GM19468 (cell line): Measurements from ENCODE around the gene SMG1.
A peak's percentile ranks its signal among the peaks of the same experiment; 100 is the strongest.
"Not testable (repeated sequence)": the region's sequence is repeated elsewhere in the genome, so short reads cannot be mapped to it uniquely, and the experiment has no call there.

Source experiments
- ATAC-seq: cut with Tn5 transposase; IDR thresholded peaks from one replicate; pipeline ENCODE4 v1.9.1; 2021; ENCODE audit warnings: mild to moderate bottlenecking, moderate library complexity, moderate number of reproducible peaks; ENCODE audit not compliant: unreplicated experiment; ENCODE audit errors: extremely low read depth

Gene SMG1

DNA sequence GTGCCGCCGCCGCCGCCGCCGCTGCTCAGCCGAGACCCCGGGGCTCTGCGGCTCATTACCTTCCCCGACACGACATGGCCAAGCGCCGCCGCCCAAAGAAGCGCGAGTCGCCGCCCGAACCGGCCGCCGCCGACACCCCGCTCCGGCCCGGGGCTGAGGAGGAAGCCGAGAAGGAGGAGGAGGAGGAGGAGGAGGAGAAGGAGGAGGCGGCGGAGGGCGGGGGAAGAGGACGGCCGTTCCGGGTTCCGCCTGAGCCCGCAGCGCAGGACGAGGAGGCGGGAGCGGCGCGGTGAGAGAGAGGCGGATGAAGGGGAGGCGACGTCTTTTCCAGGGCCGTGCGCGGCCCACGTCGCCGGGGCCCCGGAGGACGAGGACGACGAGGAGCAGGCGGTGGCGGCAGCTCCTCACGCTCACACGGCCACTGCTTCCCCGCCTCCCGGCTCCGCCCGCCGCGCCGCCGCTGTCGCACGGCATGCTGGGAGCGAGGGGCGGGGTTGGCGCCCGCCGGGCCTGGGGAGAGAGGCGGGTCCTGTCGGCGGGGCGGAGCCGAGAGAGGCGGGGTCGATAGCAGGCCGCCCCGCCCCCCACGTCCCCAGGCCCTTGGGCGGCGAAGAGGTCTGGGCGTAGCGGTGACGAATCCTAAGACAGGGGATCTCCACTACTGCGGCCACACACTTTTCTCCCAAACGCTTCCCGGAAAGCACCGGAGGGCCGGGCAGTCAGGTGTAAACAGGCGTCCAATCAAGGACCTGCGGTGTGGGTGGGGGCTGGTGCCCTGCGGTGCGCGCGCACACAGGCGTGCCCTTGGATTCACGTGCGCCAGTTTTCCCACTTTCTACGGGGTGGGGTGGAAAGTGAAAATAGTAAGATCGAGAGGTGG, at the start of gene SMG1:
Gene SMG1, minus strand, starts transcription at position 423 of the 880 bp plus-strand sequence. Its CDS starts 367 bp downstream, at position 56.
- peak; percentile 84 for ATAC-seq

DNA sequence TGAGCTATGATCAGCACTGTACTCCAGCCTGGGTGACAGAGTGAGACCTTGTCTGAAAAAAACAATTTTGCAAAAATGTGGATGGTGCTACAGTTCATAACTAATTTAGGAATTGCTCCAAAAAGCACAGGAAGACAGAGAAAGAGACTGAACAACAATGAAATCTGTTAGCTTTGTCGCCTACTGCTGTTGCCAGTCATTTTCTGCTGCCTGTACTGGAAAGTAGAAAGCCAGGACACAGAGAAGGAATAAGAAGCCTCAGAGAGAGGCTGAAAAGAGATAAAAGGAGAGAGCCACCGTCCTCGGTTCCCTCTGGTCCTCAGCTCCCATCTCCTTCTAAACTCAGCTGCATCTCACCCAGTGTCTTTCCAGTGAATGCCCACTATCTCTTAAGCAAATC, 48.9 kb upstream of the SMG1 start:
- no peak for ATAC-seq

DNA sequence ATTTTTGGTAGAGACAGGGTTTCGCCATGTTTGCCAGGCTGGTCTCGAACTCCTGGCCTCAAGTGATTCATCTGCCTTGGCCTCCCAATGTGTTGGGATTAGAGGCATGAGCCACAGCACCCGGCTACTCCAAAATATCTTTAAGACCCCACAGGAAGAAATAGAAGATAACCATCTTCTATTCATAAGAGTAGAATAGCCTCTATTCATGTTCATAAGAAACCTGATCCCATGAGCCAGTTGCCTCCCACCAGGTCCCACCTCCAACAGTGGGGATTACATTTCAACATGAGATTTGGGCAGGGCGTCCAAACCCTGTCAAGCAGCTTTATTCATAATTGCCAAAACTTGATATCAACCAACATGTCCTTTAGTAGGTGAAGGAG, 43.6 kb upstream of the SMG1 start:
- no peak for ATAC-seq

DNA sequence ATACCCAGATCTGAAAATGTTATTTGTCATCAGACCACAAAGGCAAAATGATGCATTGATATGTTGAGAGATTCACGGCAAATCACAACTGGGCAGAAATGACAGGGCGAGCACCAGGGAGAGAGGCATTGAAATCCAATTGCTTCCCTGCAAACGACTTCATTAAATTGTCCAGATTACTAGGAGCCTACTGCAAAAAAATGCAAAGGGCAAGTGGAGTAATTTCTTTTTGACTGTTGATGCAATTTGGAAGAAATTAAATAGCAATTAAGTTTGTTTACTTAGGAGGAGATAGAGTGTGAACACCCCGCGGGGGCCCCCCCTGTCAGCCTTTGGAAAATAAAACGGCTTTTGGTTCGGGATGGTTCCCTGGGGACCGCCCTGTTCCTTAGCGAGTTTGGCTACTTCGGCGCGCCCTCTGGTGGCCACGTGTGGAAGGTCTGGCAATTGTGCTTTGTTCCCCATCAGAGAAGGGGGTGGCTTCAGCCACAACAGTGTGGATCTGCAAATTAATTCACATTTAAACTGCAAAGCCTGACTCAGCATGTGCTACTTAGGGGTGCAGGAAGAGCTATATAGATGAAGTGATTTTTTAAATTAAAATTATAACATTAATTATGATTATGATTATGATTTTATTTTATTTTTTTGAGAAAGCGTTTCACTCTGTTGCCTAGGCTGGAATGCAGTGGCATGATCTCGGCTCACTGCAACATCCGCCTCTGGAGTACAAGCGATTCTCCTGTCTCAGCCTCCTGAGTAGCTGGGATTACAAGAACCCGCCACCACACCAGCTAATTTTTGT, 43.0 kb upstream of the SMG1 start:
- ATAC-seq, result no peak

DNA sequence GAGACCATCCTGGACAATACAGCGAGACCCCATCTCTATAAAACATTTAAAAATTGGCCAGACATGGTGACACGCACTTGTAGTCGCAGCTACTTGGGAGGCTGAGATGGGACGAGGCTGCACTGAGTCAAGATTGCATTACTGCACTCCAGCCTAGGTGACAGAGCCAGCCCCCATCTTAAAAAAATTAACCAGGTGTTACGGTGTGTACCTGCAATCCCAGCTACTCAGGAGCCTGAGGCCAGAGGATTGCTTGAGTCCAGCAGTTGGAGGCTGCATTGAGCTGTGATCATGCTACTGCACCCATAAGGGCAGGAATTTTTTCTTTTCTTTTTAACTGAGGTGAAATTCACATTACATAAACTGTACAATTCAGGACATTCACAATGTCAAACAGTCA, 40.6 kb upstream of the SMG1 start:
- no peak for ATAC-seq

DNA sequence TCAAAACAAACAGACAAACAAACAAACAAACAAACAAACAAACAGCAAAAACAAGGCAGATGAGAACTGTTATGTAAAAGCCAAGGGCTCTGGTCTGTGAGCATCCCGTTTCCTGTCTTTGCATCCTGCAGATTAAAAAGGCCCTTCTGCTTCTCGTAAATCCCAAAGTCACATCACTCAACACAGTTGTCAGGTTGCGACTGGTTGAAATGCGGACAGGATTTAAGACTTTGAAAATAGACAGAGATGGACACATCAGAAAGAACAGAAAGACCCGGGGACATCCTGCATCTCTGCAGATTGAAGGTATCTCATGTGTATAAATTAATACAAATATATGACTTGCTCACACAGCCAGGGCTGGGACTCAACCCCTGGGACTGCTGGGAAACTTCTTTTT, 39.3 kb upstream of the SMG1 start:
- ATAC-seq, result no peak

DNA sequence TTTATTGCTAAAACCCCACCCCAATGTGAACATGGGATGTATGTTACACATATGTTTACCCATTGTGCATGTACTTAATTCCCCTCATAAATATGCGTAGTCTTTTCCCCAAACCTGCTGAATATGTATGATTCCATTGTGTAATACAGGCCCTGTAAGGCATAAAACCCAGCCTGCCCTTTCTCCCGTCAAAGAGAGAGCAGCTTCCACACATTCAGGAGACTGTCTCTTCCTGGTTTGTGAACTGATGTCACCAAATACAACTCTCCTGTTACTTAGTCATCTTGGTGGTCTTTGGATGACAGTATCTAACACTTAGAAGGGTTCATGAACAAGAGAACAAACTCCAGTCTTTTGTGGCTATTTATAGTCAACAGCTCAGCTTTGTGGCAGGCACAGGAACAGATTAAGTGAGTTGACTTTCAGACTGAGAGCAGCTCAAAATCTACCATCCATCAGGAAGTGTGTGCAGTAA, 32.9 kb upstream of the SMG1 start:
- no peak for ATAC-seq

DNA sequence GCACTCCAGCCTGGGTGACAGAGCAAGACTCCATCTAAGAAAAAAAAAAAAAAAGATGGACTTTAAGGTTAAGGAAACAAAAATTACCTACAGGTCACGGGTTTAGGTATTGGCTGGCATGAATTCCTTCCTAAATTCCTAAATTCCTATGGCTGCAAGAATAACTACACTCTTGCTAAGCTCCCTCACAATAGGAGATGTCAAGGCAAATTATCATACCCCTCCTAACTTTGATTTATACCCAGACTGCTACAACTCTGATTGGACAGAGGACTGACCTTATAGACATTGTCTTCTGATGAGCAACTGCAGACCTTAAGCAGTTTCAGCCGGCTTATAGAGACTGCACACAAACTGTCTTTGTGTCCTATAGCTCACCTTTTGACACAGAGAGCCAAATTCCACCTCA, 32.4 kb upstream of the SMG1 start:
- no peak for ATAC-seq

DNA sequence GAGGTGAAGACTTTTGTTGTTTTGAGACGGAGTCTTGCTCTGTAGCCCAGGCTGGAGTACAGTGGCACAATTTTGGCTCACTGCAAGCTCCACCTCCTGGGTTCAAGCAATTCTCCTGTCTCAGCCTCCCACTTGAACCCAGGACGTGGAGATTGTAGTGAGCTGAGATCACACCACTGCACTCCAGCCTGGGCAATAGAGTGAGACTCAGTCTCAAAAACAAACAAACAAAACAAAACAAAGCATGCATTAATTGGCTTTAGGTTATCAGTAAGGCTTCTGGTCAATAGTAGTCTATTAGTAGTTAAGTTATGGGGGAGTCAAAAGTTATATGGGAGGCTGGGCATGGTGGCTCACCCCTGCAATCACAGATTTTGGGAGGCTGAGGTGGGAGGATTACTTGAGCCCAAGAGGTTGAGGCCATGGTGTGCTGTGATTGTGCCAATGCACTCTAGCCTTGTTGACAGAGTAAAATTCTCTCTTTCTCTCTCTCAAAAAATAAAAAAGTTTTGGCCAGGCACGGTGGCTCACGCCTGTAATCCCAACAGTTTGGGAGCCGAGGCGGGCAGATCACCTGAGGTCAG, 30.5 kb upstream of the SMG1 start:
- ATAC-seq, result not testable (repeated sequence)

DNA sequence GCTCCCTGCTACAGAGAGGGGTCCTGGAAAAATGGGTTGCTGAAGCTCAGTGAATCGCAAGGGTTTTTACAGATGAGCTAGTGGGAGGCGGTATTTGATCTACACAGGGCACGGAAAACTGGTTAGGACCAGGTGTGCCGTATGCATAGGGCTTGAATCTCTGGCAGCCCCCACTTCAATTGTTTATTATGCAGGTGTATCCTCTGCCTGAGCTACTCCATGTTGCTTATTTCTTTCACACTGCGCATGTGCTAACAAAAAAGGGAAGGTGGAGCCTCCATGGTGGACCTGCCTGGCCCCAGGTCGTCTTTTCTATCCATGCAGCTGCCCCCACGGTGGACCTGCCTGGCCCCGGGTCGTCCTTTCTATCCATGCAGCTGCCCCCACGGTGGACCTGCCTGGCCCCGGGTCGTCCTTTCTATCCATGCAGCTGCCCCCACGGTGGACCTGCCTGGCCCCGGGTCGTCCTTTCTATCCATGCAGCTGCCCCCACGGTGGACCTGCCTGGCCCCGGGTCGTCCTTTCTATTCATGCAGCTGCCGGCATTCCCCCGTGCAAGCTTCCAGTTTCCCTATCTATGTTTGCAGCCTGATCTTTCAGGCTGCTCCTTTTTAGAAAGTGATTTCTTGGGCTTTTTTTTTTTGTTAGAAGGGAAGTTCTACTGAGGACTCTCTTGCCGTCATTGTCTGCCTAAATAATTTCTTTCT, 29.8 kb upstream of the SMG1 start:
- not testable (repeated sequence) for ATAC-seq

DNA sequence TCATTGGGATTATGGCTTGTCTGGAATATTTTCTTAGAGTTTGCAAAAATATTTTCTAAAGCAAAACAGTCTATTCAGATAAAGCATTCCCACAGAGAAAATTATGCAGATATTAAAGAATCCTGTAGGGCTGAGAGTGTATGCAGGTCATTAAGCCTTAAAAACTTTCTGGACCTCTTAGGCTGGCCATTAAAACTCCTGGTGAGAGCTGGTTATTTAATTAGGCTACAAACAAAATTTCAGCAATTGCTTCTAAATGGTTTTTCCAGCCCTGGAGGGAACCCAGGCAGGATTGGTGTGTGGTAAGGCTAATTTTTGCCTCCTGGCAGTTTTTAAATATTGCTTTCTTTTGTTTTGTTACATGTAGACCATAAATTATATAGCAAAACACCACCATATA, 27.3 kb upstream of the SMG1 start:
- ATAC-seq, result no peak

DNA sequence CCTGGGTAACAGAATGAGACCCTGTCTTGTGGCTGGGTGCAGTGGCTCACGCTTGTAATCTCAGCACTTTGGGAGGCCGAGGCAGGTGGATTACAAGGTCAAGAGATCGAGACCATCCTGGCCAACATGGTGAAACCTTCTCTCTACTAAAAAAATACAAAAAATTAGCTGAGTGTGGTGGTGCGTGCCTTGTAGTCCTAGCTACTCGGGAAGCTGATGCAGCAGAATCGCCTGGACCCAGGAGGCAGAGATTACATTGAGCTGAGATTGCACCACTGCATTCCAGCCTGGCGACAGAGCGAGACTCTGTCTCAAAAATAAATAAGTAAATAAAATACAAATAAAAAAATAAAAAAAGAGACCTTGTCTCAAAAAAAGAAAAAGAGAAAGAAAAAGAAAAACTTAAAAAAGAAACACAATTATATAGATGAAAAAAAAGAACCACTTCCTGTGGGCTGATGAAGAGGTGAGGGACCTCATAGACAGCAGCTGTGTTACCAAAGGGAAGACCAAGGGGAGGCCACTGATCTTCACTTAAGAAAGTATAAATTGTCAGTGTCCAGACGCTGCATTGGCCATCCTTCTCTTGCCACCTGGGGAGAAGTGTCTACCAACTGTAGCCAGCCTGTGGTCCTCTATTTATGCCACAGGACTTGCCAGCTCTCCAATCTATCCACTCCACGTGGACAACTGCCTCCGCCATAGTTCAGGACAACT, 24.4 kb upstream of the SMG1 start:
- ATAC-seq, result no peak

DNA sequence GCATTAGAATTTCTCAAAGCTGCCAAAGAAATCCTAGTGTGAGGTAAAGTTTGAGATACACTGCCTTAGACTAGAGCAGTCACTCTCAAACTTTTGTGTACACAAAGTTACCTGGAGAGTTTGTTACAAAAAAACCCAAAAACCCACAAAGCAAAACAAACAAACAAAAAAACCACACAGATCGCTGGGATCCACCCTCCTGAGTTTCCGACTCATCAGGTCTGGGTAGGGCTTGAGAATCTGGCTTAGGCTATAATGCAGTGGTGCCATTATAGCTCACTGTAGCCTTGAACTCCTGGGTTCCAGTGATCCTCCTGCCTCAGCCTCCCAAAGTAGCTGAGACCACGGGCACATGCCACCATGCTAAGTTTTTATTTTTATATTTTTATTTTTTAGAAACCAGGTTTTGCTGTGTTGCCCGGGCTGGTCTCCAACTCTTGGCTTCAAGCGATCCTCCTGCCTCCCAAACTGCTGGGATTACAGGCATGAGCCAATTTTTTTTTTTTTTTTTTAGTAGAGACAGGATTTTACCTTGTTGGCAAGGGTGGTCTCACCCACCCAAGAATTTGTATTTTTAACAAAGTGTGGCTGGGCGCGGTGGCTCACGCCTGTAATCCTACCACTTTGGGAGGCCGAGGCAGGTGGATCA, 22.3 kb upstream of the SMG1 start:
- no peak for ATAC-seq

DNA sequence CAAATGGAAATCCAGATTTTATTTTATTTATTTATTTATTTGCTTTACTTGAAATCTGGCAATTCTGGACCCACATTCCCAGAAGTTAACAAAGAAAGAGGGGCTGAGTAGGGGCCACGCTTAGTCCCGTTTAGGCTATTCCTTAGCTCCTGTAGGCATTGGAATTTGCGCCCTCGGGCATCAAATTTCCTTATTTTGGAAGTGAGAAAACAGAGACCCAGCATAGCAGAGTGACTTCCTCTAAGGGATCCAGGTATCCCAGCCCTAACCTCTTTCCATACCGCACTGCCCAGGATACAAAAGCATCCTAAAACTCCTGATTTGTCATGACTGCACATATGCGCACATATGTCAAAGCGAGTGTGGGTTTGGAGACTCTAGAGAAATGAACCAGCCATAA, 19.0 kb upstream of the SMG1 start:
- no peak for ATAC-seq

DNA sequence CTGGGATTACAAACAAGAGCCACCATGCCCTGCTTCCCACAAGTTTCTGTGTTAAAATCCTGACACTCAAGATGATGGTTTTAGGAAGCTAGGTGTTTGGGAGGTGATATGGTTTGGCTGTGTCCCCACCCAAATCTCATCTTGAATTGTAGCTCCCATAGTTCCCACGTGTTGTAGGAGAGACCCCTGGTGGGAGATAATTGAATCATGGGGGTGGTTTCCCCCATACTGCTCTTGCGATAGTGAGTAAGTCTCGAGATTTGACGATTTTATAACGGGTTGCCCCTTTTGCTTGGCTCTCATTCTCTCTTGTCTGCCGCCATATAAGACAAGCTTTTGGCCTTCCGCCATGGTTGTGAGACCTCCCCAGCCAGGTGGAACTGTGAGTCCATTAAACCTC, 17.2 kb upstream of the SMG1 start:
- ATAC-seq, result no peak

DNA sequence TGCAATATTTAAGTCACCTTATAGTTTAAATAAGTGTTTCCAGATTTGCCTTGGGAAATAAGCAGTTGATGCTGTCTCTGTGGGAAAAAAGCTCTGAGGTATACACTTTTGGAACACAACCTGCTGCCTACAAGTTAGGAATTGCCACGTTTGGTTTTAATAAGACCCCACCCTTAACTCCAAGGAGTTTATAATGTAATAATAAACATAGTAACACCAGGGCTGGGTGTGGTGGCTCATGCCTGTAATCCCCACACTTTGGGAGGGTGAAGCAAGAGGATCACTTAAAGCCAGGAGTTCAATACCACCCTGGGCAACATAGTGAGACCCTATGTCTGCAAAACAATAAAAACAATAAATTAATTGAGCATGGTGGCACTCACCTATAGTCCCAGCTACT, 15.9 kb upstream of the SMG1 start:
- no peak for ATAC-seq

DNA sequence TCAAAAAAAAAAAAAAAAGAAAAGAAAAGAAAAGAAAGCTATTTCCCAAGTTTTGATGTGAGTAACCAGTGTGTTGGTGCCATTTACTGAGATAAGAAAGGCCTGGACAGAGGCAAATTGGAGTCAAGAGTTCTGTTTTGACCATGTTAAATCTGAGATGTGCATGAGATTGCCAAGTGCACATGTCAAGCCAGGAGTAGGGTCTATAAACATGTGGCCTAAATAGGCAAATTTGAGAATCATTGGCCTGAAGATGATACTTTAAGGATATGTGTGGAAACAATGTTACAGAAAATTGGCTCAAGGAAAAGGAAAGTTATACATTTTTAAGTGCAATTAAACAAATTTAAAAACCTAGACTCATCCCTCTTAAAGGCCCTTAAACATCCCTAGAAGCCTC, 15.3 kb upstream of the SMG1 start:
- ATAC-seq, result no peak

DNA sequence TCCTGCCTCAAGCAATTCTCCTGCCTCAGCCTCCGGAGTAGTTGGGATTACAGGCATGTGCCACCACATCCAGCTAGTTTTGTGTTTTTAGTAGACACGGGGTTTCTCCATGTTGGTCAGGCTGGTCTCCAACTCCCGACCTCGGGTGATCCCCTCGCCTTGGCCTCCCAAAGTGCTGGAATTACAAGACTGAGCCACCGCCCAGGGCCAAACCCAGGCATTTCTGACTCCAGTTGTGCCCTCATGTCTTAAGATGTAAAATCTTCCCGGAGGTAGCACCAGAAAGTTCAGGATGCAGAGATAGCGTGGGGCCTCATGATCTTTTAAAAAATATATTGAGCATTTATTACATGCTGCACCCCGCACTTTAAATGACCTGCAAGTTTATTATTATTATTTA, 12.8 kb upstream of the SMG1 start:
- no peak for ATAC-seq

DNA sequence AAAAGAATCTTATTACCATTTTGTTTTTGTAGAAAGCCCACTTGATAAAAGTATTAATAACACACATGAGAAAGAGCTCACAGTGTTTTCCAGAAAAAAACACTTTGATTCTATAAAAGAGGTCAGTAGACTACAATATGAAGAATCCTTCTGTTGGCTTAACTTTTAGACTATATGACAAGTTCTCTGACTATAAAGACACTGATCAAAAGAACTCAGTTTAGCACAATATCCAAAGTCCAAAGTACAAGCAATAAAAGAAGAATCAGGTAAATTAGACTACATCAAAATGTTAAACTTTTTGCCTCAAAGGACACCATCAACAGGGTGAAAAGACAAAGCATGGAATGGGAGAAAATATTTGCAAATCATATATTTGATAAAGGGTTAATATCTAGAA, 11.2 kb upstream of the SMG1 start:
- ATAC-seq, result no peak
